HT1080 (cell line): ENCODE data around the gene RUNX1. TPM values are rescaled to one million over a fixed set of nuclear protein-coding genes. Genes with fewer than 3 reads are reported as not detected.

ENCODE experiments used
- DNase-seq: peaks from one replicate; pipeline ENCODE4 v3.0.0-alpha.2; 2015; ENCODE audit warnings: low read depth
- total RNA-seq: library from RNA; depleted of rRNA; stranded (reverse); fragments of >200 nt; shearing (Covaris generic); gene quantifications from 2 replicates; pipeline ENCODE4 v1.2.3, GENCODE V29; 2014

Gene RUNX1
- total RNA-seq, 1 experiment from 2014 or later: 31.3 TPM

DNA sequence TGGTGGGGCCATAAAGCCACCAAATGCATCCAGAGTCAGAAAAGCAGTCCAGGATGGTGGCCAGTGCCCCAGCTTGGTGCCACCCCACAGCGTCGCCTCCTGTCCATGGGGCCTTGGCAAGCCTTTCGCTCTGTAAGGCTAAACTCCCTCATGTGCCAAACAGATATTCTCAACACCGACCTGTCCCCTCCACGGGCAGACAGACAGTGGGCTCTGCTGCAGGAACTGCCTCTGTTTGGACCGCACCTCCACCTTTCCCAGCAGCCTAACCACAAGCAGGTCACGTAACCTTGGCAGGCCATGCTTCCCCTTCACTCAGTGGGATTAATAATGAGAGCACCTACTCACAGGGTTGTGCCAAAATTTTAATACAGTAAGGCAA, 11.7 kb downstream of the RUNX1 start:
- no peak for DNase-seq

DNA sequence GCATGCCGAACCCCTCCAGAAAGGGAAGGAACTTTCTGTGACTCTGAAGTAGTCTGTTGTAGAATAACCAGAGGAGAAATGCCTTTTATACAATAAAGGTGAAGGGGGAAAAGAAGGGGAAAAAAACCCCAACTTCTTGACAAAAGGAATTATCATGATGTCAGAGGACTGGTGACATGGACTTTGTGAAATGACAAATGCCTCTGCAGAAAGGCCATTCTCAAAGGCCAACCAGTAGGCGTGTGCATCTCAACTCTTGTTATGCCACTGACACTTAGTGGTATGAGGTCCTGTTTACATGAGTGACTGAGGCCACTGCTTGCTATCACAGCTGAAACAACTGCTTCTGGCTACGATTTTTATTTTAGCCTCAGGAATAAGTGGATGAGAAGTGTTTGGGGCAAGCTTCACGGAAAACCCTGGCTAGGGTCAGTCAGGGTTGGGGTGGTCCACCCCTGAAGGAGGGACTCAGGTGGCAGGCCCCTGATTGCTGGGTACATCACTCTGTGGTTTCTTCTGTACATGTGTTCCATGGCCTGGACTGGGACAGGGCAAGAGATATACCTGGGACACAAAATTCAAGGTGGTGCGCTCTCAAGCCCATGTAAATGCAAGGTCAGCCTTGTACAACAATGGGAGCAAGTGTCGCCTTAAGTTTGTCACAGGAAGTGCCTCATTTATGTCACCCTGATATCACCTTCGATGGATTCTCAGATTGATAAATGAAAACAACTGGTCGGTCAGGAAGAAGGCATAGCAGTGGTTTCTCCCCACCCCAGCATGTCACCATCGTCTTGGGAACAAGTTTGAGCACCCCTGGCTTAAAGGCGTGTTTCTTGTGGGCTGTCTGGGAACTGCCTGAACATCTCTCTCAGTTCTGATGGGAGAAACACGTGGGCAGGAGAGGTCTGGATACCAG, 12.4 kb downstream of the RUNX1 start:
- DNase-seq: no peak

DNA sequence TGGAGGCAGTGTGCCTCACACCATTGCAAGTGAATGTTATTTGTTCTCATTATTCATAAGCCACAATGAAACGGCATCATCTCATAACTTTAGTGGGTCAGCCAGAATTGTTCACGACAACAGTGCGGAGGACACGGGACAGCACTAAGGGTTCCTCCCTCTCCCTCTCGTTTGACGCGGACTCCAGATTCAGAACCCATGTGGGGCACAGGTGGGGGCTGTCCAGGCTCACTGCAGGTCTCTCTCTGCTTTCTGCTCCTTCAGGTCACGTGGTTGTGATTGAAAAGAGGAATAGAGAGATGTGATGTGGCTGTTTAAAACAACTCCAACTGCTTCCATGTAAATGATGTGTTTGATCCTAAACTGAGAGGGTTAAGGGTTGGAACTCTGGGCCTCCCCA, 13.5 kb downstream of the RUNX1 start:
- DNase-seq: no peak

DNA sequence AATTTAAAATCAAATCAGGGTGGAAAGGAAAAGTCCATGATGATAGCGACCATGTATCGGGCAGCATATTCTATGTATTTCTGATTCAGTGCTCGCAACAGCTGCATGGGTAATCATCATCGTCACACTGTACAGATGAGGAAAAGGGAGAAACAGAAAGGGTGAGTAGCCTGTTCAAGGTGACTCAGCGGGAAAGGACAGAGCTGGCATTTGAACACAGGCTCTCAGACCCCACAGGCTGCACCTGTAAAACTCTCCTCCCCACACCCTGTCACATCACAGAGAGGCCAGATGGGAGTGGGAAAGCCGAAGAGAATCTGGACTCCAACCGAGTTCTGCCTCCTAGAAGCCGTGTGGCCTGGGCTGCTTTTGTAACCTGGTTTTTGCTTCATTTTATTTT, 14.0 kb downstream of the RUNX1 start:
- DNase-seq: no peak

DNA sequence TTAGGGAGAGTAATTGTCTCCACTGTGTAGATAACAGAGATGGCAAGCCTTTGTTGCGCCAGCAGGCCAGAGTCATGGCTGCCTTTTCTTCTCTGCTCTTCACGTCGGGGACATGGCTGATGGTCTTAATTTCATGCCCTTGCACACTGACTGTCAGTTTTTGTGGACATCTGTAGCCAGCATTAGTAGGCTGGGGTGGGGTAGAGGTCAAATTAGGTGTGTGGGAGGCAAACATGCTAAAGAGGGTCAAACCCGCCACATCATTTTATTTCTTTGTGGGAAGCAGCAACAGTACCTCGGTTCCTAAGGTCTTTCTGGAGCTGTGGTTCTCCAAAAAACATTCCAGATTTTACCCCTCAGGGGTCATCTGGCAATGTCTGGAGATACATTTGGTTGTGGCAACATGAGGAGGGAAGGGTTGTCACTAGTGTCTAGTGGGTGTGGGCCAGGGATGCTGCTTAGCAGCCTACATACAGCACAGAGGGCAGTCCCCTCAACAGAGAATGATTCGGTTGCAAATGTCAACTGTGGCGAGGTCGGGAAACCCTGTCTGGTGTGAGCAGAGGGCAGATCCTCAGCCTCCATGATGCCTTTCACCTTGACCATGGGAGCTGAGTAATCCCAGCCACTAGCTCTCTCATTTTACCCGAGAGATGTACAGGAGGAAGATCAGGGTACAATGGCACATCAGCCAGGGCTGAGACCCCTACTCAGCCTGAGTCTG, 14.7 kb downstream of the RUNX1 start:
- DNase-seq: no peak

DNA sequence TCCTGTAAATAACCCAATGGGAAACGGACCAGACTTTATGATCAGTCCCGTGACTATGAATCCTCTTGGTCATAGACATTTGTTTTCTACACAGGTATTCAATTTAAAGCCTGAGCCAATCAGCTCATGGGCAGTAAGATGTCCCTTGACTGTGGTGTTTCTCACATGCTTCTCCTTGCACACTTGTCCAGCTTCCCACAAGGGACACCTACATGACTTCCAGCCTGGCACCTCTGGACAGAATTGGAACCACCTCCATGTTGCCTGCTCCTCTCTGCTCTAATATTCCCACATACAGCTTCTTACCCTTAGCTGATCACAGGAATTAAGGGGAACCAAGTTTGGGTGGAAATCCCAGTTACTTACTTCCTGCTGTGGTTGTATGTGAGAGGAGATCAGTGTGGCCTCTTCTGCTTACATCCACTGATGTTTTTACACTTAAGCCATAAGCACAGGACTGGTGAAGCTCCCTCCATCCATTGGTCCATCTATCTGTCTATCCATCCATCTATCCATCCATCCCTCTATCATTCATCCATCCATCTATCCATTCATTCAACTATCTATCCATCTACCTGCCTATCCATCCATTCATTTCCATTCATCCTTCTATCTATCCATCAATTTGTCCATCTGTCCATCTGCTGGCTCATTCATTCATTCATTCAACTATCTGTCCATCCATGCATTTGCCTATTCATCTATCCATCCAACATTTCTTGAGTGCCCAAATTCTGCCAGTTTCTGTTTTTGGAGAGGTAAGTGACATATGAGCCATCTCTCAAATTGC, 16.4 kb downstream of the RUNX1 start:
- DNase-seq: no peak

DNA sequence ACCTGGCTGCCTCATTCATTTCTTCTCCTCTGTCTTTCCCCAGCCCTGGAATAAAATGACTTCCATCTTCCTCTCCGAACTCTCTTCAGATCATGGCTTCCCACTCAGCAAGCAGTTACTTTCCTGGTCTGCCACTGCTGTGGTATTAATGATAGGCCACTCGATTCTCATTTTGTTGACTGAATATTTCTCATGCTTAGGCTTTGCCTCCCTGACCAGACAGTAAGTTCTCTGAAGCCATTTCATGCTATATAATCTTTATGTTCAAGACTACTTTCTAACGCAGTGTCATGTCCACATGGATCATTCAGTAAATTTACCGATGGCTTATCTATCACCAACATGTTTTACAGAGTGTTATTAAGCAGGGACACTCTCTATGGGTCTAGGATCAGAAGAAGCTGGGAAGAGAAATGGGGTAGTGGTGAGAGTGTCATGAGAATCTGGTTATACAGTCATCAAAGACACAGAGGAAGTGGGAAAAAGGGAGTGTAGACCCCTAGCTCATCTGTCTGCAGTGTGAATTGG, 20.6 kb downstream of the RUNX1 start:
- DNase-seq: no peak

DNA sequence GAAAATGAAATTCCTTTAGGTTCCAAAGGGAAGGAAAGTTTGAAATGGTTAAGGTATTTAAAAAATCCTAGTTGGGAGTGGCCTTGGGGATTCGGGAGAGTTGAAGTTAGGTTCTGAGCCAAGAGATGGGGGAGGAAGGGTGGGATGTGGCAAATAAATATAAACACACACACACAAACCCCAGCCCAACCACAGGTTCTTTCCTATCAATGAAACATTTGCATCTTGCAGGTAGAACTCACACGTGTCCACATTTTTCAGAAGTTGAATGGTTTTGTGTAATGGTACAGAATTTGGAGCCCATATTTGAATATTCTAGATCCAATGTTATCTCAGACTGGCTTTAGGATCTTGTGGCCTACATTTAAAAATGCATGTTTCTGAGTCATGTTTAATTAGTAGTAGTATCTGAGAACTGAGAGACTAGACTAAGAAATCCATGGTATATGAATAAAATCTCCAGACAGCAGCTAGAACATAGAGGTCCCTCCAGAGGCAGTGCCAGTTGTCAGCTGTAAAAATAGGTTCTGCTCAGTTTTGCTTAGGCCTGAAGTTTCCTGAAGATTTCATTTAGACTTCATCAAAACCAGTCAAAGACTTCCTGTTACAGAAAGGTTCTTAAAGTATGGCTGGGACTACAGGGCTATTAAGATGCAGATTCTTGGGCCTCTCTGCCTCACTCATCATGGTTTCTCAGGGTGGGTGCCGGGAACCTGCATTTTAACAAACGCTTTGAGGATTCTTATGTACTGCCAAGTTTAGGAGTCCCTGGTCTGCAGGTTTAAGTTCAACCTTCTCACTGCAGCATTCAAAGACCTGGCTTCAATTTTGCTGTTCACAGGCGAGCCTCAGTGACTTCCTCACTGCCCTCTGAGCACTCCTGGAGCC, 21.3 kb downstream of the RUNX1 start:
- DNase-seq: no peak

DNA sequence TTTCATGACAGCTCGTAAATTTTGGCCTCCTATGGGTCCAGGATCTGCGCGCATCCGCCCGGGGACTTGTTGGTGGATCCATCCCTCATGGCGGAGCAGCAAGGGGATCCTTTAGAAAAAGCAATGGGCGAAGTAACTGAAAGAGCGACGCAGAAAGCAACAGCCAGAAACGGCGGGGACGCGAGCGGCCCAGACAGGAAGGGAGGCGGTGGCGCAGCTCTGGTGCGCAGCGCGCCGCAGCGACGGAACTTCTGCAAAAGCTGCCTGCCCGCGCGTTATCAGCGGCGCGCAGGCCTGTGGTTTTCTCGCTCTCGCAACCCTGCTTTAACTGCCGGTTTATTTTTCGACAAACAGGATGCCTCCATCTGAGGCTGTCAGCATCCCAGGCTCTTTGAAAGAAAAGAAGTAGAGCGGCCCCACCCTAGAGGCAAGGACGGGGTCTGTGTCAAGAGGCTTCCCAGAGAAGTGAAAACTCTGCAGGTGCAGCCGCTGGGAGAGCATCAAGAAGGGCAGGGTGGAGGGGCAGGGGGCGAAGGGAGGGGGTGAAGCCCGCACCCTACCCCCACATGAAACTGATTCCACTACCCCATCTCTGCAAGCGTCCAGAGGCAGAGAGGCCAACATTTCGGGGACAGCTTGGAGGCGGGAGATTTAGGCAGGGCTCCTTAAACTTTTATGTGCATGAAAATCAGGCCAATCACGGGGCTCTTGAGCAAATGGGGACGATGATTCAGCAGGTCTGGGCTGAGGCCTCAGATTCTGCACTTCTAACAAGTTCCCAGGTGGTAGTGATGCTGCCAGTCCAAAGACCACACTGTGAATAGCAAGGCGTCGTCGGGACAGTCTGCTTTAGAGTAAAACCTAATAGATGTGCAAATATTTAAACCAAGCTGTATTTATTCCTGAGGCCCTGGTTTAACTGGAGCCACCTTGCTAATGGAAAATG, 22.2 kb downstream of the RUNX1 start:
- DNase-seq: no peak

DNA sequence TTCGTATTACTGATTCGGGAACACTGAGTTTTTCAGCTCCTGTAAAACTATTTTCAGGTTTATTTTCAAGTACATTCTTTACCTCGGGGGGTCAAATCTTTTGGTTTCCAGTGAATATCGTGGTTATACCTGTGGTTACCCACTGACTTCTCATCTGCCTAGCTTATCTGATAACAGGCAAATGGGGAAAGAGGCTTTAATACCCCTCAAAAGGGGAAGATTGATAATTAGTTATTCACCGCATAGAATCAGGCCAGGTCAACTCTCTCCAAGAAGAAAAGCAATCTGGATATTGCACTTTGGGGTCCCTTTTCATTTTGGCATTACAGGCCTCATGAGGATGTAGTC, 23.0 kb downstream of the RUNX1 start:
- DNase-seq: no peak

DNA sequence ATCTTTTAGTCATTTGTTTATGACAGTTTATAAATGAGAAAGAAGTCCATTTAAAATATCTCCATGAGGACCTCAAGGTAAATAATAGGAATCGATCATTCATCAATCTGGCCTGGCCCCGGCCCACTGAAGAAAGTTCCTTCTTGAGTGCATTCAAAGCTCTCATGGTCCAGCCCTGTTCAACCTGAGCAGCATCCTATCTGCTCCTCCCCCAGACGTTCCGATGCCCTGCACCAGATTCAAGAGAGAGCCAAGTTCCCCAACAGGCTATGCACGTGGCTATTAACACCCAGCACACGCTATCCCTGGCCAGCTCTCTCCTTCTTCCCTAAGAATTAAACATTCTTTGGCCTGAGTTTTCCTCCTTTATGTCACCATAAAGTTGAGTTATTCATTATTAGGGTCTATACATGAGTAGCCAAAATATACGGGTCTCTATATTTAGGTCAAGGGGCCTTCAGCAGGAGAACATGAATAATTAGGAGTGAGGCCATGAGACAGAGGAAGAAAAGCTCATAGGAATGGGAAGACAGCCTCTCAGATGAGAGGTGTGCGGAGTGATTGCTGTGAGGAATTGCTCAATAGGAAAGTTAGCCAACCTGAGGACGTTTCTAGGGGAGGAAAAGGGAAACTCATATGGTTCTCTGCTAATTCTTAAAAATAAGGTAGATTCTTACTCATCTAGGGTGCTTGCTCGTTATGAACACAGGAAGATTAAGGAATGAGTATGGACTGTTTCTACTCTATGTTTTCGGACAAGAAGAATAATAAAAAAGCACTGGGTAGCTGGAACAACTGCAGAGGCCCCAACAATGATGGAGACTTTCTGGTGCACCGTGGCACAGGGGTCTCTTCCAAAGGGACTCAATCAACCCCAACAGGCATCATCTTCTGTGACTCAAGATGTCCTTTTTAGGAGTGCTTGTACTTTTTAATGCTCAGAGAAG, 23.6 kb downstream of the RUNX1 start:
- DNase-seq: no peak

DNA sequence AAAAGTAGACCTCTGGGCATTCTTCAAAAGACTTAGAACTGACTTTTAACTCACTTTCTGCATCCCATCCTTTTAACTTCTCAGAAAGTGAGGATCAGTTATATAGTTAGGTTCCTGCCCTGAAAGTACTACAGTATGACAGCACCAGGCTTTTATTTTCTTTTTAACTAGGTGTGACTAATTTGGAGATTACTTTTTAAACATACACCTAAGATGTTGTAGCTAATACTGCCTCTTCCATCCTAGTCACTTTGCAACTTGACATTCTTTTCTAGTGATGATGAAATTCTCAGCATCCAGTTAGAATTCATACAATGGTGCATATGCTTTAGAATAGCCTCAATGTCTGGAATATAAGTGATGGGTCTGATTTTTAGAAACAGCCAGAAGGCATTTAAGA, 24.6 kb downstream of the RUNX1 start:
- DNase-seq: no peak

DNA sequence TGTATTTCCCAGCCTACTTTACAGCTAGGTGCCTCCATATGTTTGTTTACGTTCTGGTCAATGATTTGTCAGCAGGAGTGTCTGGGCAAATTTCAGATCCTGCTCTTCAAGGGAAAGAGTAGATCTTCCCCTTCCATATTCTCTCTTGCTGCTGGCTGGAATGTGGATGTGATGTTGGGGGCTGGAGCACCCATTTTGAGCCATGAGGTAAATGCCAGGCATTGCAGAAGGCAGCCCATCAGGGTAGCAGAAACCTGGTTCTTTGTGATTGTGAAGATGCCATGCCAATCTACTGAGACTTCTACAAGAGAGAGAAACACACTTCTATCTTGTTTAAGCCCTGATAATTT, 25.1 kb downstream of the RUNX1 start:
- no peak for DNase-seq

DNA sequence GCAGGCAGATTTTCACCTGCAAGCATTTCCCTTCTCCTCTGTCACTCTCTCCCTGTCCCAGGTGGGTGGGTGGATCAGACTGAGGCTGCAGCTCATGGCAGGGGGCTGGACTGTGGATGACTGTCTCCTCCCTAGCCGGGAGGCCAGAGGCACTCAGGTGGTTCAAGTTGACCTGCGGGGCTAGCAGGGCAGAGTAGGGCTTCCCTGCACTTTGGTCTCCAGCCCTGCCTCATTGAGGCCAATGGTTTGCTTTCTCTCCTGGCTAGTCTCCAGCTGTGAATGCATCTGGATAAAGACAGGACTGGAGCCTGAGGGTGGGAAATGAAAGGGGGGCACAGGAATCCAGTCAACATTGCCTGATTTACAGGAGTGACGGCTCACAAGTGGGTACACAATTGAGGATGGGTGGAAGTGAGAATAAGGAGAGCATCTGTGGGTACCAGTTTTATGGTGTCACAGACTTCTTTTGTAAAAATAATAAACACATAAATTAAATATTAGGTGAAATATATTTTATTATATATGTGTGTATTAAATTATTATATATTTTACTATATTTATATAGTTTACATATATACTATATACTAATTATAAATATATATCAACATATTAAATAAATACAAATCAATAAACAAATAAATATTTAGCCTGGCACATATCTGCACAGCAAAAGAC, 25.6 kb downstream of the RUNX1 start:
- DNase-seq: no peak

DNA sequence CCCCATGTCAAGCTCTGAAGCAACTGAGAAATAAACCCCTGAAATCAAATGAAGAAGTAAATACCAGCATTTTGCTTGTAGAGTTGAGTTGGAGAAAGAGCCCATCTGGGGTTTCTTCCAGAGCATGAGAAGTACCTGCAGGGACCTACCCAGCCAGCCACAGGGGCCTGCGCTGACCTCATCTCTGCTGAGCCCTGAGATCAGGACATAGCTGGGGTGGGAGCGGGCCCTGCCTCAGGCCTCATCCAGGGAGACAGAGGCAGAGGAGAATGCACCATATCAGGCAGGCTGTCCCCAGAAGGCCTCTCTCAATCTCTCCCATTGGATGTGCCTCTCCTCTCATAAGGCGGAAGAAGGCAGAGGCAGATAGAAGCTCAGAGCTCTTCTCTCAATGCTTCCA, 27.6 kb downstream of the RUNX1 start:
- DNase-seq: no peak

DNA sequence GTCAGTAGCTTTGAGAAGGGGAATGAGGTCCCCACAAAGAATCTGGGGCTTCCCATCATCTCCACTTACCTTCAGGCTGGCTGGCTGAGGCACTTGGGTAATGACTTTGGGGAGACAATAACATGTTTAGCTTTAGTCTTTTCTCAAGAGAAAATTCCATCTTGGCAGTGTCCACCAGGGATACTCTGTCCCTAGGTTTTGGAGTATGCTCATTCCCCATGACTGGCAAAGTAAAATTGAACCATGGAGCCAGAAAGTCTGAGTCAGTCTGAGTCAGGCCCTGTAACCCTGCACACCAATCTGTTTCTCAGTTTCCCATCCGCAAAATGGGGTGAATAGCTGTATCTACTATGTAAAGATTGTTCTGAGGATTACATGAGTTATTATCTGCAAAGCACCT, 28.2 kb downstream of the RUNX1 start:
- peak; percentile 53 for DNase-seq

DNA sequence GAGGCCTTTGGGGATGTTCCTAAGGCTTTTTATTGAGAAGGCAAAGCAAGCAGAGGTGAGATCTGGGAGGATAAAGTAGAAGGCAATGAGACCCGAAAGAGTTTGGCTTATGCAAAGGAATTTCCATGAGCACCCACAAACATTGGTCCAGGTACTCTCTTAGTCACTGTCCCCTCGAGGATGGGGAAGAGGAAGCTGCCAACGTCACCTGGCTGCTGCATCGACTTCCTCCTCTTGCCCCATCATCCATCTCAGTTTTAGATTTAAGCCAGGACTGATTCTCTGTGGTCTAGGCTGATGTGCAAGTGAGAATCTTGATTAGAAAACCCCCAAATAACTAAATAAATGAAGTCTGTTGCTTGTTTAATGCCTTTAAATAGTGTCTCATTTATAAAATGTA, 28.7 kb downstream of the RUNX1 start:
- no peak for DNase-seq

DNA sequence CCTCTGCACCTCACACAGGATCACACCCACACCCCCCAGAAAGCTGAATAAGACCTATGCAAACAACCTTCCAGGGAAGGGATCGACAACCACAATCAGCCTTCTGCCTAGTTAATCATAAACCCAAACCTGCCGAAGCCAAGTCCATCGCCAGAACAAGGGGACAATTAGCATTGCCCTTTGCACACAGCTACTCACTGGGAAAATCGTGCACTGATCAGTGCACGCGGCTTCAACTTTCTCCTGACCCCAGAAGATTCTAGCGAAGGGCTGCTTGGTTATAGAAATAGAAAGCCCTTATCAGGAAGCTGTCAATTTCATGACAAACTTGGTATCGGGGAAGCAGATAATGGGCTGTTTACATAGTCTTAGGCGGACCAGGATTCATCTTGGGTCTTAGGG, 29.5 kb downstream of the RUNX1 start:
- no peak for DNase-seq
